Lower leg skin (tissue), 4 donors: ENCODE data around the gene HAPLN2. TPM values are rescaled to one million over a fixed set of nuclear protein-coding genes. Genes with fewer than 3 reads are reported as not detected.

Experiments used
- DNase-seq, 2 donors: peaks; one replicate each; pipeline ENCODE4 v3.0.0-alpha.2; 2019; ENCODE audit warnings: low spot score in 2 of 2
- H3K4me3 ChIP-seq: fragments of 200-600 bp; sonication (generic); 2 replicates; pipeline ENCODE4 v1.5.1; 2017; ENCODE audit warnings: mild to moderate bottlenecking, low read depth; ENCODE audit not compliant: poor library complexity, severe bottlenecking
- CTCF ChIP-seq, 3 donors: fragments of 450-650 bp; IDR thresholded peaks; one replicate each; pipeline ENCODE4 v1.5.1; 2016; ENCODE audit warnings: antibody characterized with exemption in 3 of 3, mild to moderate bottlenecking in 3 of 3, moderate library complexity in 2 of 3
- POLR2A ChIP-seq, 2 donors: fragments of 450-650 bp; IDR thresholded peaks; one replicate each; pipeline ENCODE4 v1.6.1; 2016 to 2017; ENCODE audit warnings: antibody characterized with exemption in 2 of 2, mild to moderate bottlenecking in 1 of 2, moderate library complexity in 1 of 2
- WGBS, 2 donors: methylation state at CpG; one replicate each; pipeline ENCODE4 v1.1.5; 2018; 5-methylcytosine and 5-hydroxymethylcytosine counted together
- intact Hi-C: fragments of 100-400 bp; cut with DNase I; formaldehyde crosslinking; loops from one replicate; pipeline ENCODE4 v1.15.0; 2023; ENCODE audit warnings: low total_unique reads
- total RNA-seq, 4 donors: library from RNA; depleted of rRNA; stranded (reverse); fragments of >200 nt; gene quantifications; one replicate each; pipeline ENCODE4 v1.1.0, GENCODE V29; 2016

The HAPLN2 gene
- total RNA-seq, 4 donors from 2014 or later = 0.68 to 1.0 (median 0.80) TPM; not detected in 1

- intact Hi-C loops = loop anchor here (5.0 kb wide), 1 partner anchor 38 kb away; no protein-coding TSS in a partner anchor
- TF ChIP-seq CTCF (IDR thresholded peaks at IDR 0.05) (peak in 2 of 3 donors; percentile 68 to 93), POLR2A (IDR thresholded peaks at IDR 0.05) (no peak)
- H3K4me3 ChIP-seq = no peak overlapping the region
- 12 to 15% methylated on average over 37 to 38 of the region's 38 CpGs for WGBS, 2 donors
- peak; percentile 89 to 99 for DNase-seq
Measured at GRCh38 chr1:156659988-156660751, 41.0 kb downstream of the HAPLN2 start.

- H3K4me3 ChIP-seq = no peak overlapping the region
- 72 to 78% methylated on average over 2 of the region's 2 CpGs for WGBS, 2 donors
- no peak for DNase-seq
- TF ChIP-seq POLR2A (IDR thresholded peaks at IDR 0.05) = no peak
- TF ChIP-seq CTCF (IDR thresholded peaks at IDR 0.05) = no peak
- intact Hi-C loops = no loop called here
Measured at GRCh38 chr1:156660752-156661112, 41.5 kb downstream of the HAPLN2 start.

GRCh38 chr1:156662005-156662799, 43.0 kb downstream of the HAPLN2 start:
- DNase-seq = no peak
- 60 to 66% methylated on average over 12 of the region's 12 CpGs for WGBS, 2 donors

GRCh38 chr1:156662800-156663055, 43.5 kb downstream of the HAPLN2 start:
- intact Hi-C loops = no loop called here
- DNase-seq = no peak
- H3K4me3 ChIP-seq = no peak overlapping the region
- no peak for TF ChIP-seq CTCF (IDR thresholded peaks at IDR 0.05)
- no peak for TF ChIP-seq POLR2A (IDR thresholded peaks at IDR 0.05)
- 79 to 91% methylated on average over 5 of the region's 5 CpGs for WGBS, 2 donors

More at GRCh38 chr1:156662005-156662799, 43.0 kb downstream of the HAPLN2 start:
- TF ChIP-seq POLR2A (IDR thresholded peaks at IDR 0.05) (no peak), CTCF (IDR thresholded peaks at IDR 0.05) (peak in 1 of 3 donors; percentile 17)
- intact Hi-C loops = no loop called here
- H3K4me3 ChIP-seq = no peak overlapping the region

GRCh38 chr1:156663178-156663577, 44.0 kb downstream of the HAPLN2 start:
- H3K4me3 ChIP-seq = no peak overlapping the region
- intact Hi-C loops = no loop called here
- DNase-seq = no peak
- 31 to 41% methylated on average over 5 of the region's 5 CpGs for WGBS, 2 donors
- TF ChIP-seq POLR2A (IDR thresholded peaks at IDR 0.05) (no peak), CTCF (IDR thresholded peaks at IDR 0.05) (no peak)
